NCI-H2171 treated with DMSO at 0.1 percent for 48 hours (cell line): ENCODE measurements around the gene ARHGEF17.
"Not testable (repeated sequence)": the region's sequence is repeated elsewhere in the genome, so short reads cannot be mapped to it uniquely, and the experiment has no call there.

ENCODE experiments used
- DNase-seq: peaks from one replicate; lab custom pipeline; 2025; lab: John Stamatoyannopoulos, UW

The ARHGEF17 gene

DNA sequence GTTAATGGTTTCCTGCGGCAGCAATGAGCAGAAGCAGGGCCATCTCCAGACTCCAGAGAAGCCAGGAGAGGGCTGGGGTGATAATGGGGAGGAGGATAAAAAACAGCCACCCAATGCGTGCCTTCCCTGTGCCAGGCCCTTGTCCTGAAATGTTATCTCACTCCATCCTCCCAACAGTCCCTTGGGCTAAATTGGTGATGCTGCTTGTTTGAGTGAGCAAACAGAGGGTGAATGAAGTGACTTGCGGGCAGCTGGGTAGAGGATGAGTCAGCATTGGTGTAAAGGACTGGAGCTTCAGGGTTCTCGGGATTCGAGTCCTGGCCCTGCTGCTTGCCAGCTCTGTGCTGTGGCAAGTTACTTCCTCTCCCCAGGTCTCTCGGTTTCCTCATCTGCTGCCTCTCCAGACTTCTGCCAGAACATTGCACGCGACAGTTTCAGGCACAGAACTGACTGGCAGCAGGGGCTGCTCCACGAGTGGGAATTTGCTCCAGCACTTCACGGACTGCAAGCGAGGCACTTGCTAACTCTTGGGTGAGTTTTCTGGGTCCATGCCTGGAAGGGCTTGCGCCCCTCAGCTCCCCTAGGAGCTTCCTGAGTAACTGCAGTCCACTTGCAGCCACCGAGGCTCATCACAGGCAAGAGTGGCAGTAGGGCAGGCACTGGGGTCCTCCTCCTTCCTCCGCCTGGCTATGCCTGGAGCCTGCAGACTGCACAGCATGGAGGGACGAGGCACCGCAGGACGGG, 36.0 kb upstream of the ARHGEF17 start, which contains the start of gene P2RY6:
P2RY6 (plus strand) TSS at position 403 of the 744 bp plus-strand sequence. CDS start 24,181 bp downstream, outside the sequence.
- DNase-seq: peak; percentile 74

- DNase-seq: no peak
These were observed 35.4 kb upstream of the ARHGEF17 start for GRCh38 chr11:73272680-73273038.

GRCh38 chr11:73273222-73273895, 34.7 kb upstream of the ARHGEF17 start:
- peak; percentile 91 for DNase-seq

DNA sequence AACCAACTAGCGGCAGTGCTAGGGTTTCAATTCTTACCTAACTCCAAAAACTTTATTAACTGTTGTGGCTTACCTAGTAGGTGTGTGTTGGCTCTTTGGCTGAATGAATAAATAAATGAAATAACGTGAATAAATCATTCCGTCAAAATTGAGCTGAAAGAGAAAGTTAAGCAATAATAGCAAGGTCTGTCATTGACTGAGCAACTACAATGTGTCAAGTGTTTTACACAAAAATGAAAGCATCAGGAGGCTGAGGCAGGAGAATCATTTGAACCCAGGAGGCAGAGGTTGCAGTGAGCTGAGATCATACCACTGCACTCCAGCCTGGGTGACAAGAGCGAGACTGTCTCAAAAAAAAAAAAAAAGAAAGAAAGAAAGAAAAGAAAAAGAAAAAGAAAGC, 33.9 kb upstream of the ARHGEF17 start:
- DNase-seq: not testable (repeated sequence)

GRCh38 chr11:73274722-73275380, 33.2 kb upstream of the ARHGEF17 start:
- DNase-seq: no peak

- DNase-seq: no peak
These were observed 32.7 kb upstream of the ARHGEF17 start for GRCh38 chr11:73275381-73275750.

DNA sequence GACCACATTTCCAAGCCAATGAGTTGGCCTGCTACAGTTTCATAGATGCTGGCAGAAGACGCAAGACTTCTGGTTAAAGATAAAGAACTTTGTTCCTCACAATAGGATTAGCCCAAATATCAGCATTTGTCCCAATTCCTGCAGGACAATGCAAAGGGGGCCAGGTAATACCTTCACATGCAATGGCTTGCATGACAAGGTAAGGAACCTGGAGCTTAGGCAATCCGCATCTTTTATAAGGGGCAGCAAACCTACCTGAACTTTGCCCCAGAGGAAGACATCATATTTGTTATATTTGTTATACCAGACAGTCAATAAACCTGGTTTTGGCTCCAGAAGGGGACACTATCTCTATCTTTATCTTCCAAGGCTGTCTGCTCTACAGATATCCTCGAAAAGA, 30.6 kb upstream of the ARHGEF17 start:
- DNase-seq: no peak

GRCh38 chr11:73280626-73281025, 27.4 kb upstream of the ARHGEF17 start:
- no peak for DNase-seq

- DNase-seq: peak; percentile 3
These were observed 26.8 kb upstream of the ARHGEF17 start for GRCh38 chr11:73281201-73281741.

GRCh38 chr11:73281796-73282660, 26.0 kb upstream of the ARHGEF17 start:
- no peak for DNase-seq

GRCh38 chr11:73283276-73284000, 24.6 kb upstream of the ARHGEF17 start:
- no peak for DNase-seq

DNA sequence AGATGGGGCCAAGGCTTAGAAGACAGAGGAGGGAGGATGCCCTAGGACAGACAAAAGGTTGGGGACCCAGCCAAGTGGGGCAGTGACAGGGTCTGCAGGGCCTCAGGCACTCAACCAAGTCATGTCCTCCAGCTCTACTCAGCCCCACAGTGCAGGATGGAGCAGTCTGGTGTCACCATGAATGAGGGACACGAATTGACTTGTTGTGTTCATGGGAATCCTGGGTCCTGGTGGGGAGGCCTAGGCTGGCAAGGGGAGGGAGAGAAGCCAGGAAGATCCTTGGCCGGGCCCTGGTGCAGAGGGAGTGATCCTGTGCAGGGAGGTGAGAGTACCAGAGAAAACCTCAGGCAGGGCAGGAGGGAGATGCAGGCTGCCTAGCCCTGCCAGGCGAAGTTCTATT, 24.0 kb upstream of the ARHGEF17 start:
- no peak for DNase-seq

- DNase-seq: no peak
These were observed 22.4 kb upstream of the ARHGEF17 start for GRCh38 chr11:73285721-73286120.

DNA sequence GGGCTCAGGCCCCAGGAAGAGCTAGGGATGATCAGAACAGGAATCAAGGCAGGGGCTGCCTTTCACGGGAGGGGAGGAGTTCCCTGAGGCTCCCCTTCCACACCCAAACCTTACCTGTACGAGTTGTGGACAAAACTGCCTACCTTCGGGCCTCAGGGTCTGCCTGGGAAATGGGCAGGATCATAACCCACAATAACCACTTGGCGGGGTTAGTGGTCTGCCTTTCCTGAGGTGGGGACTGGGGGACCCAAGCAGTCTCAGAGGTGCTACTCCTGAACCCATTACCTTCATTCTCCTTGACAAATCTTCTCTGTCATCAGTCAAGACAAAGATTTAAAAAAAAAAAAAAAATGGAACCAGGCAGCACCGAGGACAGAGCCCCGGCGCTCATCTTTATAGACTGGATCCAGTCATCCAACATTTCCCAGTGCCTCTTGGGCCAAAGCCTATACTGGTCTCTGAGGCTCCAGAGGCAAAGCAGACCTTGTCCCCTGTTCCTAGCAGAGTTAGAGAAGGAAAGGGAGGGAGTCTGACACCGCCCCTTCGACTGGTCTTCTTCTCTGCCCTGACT, 21.8 kb upstream of the ARHGEF17 start:
- no peak for DNase-seq

- no peak for DNase-seq
These were observed 20.5 kb upstream of the ARHGEF17 start for GRCh38 chr11:73287400-73288101.

GRCh38 chr11:73288192-73288872, 19.7 kb upstream of the ARHGEF17 start:
- no peak for DNase-seq

- peak; percentile 62 for DNase-seq
These were observed 19.0 kb upstream of the ARHGEF17 start for GRCh38 chr11:73288873-73289707.

DNA sequence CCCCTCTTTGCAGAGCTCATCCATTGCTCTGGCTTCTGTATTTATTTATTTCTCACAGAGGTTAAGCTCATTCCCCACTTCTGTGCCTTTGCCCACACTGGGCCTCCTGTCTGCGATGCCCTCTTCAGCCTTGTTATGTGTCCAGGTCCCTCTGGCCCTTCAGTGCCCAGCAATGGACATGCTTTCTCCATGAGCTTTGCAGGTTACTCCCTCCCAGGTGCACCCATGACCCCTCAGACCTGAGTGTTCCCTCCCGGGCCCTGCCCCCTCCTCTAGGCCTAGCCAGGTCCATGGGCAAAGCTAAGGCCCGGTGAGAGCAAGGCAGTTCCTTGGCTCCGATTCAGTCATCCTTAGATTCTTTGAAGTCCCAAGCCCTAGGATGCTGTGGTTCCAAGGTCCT, 17.5 kb upstream of the ARHGEF17 start:
- DNase-seq: no peak

- DNase-seq: no peak
These were observed 16.9 kb upstream of the ARHGEF17 start for GRCh38 chr11:73291196-73291595.
